ENCODE results near the gene CBLC.
"Not testable (repeated sequence)": the region's sequence is repeated elsewhere in the genome, so short reads cannot be mapped to it uniquely, and the experiment has no call there.

- not testable (repeated sequence) for TF ChIP-seq CTCF (IDR thresholded peaks at IDR 0.05; ENCODE audit: low read length); EZH2 (optimal IDR thresholded peaks at IDR 0.05; ENCODE audit: low read depth, low read length); EZH2phosphoT487 (IDR thresholded peaks at IDR 0.05; ENCODE audit: low read length)
Observed at GRCh38 chr19:44772144-44772543, 5.5 kb upstream of the CBLC start.

Data from MM.1S (cell line).